ENCODE measurements around the gene MRPL18. TPM values are rescaled to one million over a fixed set of nuclear protein-coding genes. Genes with fewer than 3 reads are reported as not detected.

MRPL18 gene
- polyA plus RNA-seq, 3 donors = 28.5 to 88.2 (median 74.1) TPM

- Mint-ChIP-seq H3K36me3 (peaks cover 60 to 68% of the 10 kb centered on the region in 2 donors), H3K4me1 (peaks cover 19% of the 10 kb centered on the region), H3K27ac (peak overlapping the region in 4 of 7 donors; percentile 42 to 85 (median 54)), H3K27me3 (ENCODE audit: low read depth in 3 of 3) (no peaks in the 10 kb centered on the region), H3K4me3 (no peak overlapping the region), H3K9me3 (no peaks in the 10 kb centered on the region)
- intact Hi-C loops (cut with micrococcal nuclease) = no loop called here
- peaks cover 54% of the 10 kb centered on the region for H4K20me1 ChIP-seq (ENCODE audit: insufficient read depth, low read length)
- peaks cover 35% of the 10 kb centered on the region for H3K79me2 ChIP-seq (ENCODE audit: insufficient read depth, low read length)
- no peak overlapping the region for H3K9ac ChIP-seq (ENCODE audit: insufficient read depth, low read length, poor library complexity, severe bottlenecking)
- H3K4me2 ChIP-seq (replicated peaks; ENCODE audit: extremely low read depth, low read length, poor library complexity, severe bottlenecking) = no peak overlapping the region
- H3K27ac ChIP-seq (ENCODE audit: low read depth in 1 of 2, low read length in 2 of 2) = no peak overlapping the region
- 90% methylated on average over 2 of the region's 4 CpGs for WGBS (ENCODE audit: insufficient coverage)
- peaks cover 13 to 18% of the 10 kb centered on the region in 2 donors for H3K4me1 ChIP-seq (ENCODE audit: control insufficient read depth in 1 of 2, insufficient read depth in 2 of 2, low read length in 2 of 2)
- no peaks in the 10 kb centered on the region for H3K27me3 ChIP-seq (ENCODE audit: control insufficient read depth in 2 of 2, insufficient read depth in 2 of 2, low read length in 2 of 2)
- H3K4me3 ChIP-seq (replicated peaks in 1 of 3; ENCODE audit: low read depth in 2 of 3, low read length in 3 of 3) = no peak overlapping the region
- DNase-seq = no peak
- H3K36me3 ChIP-seq (replicated peaks in 1 of 2; ENCODE audit: control insufficient read depth in 1 of 2, insufficient read depth in 2 of 2, low read length in 2 of 2) = peaks cover 68 to 74% of the 10 kb centered on the region in 2 donors
- no peaks in the 10 kb centered on the region for H3K9me3 ChIP-seq (replicated peaks in 1 of 2; ENCODE audit: control insufficient read depth in 1 of 2, insufficient read depth in 1 of 2, low read length in 2 of 2)
- TF ChIP-seq, protein P1, sequence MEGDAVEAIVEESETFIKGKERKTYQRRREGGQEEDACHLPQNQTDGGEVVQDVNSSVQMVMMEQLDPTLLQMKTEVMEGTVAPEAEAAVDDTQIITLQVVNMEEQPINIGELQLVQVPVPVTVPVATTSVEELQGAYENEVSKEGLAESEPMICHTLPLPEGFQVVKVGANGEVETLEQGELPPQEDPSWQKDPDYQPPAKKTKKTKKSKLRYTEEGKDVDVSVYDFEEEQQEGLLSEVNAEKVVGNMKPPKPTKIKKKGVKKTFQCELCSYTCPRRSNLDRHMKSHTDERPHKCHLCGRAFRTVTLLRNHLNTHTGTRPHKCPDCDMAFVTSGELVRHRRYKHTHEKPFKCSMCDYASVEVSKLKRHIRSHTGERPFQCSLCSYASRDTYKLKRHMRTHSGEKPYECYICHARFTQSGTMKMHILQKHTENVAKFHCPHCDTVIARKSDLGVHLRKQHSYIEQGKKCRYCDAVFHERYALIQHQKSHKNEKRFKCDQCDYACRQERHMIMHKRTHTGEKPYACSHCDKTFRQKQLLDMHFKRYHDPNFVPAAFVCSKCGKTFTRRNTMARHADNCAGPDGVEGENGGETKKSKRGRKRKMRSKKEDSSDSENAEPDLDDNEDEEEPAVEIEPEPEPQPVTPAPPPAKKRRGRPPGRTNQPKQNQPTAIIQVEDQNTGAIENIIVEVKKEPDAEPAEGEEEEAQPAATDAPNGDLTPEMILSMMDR (IDR thresholded peaks at IDR 0.05) = no peak
- H2AFZ ChIP-seq (ENCODE audit: insufficient read depth, low read depth, low read length, poor library complexity, severe bottlenecking) = no peak overlapping the region
Observed at GRCh38 chr6:159756508-159756907, 33.8 kb upstream of the MRPL18 start.

DNA sequence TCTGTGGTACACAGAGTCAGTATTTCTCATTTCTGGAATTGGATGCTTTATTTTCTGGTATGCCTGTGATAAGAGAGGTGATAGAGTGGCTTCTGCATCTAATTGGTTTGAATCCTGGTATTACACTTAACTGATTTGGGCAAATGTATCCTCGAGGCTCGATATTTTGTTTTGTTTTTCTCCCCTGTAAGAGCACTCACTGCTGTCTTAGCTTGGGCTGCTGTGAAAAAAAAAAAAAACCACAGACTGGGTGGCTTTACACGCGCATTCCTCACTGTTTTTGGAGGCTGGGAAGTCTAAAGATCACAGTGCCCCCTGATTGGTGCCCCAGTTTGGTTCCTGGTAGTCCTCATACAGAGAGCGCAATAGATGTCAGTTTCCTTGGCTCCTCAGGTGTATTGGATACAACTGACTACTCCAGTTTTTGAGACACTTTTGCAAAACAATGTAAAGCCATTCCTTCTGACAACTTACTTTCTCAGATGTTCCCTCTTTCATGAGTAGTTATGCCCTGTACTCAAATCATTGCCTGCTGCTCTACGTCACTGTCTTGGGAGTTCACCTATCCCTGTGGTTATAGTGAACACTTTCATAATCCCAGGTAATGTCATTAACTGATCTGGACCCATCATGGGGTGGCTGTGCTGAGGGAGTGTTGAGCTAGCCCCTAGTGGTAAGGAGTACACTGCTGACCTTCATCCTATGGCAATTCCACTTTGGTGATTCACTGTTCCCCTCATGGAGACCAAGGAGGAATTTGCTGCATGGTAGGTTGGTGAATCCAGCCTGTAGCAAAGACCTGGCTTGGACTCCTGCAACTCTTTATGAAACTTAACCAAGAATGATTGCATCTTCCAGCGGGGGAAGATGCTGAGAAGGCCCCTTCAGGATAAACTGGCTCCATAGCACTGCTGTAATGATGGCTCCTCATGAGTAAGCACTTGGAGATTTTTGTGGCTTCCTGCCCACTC, 32.0 kb upstream of the MRPL18 start:
- H3K27me3 ChIP-seq (ENCODE audit: control insufficient read depth in 2 of 2, insufficient read depth in 2 of 2, low read length in 2 of 2) = no peaks in the 10 kb centered on the region
- no peaks in the 10 kb centered on the region for H3K9me3 ChIP-seq (replicated peaks in 1 of 2; ENCODE audit: control insufficient read depth in 1 of 2, insufficient read depth in 1 of 2, low read length in 2 of 2)
- H3K27ac ChIP-seq (ENCODE audit: low read depth in 1 of 2, low read length in 2 of 2) = peak overlapping the region in 1 of 2 donors; percentile 39
- H3K36me3 ChIP-seq (replicated peaks in 1 of 2; ENCODE audit: control insufficient read depth in 1 of 2, insufficient read depth in 2 of 2, low read length in 2 of 2) = peaks cover 50 to 56% of the 10 kb centered on the region in 2 donors
- H2AFZ ChIP-seq (ENCODE audit: insufficient read depth, low read depth, low read length, poor library complexity, severe bottlenecking) = no peak overlapping the region
- TF ChIP-seq, protein P1 (IDR thresholded peaks at IDR 0.05) = no peak
- H3K4me1 ChIP-seq (ENCODE audit: control insufficient read depth in 1 of 2, insufficient read depth in 2 of 2, low read length in 2 of 2) = peaks cover 20 to 29% of the 10 kb centered on the region in 2 donors
- no peaks in the 10 kb centered on the region for H3K27me3 Mint-ChIP-seq (ENCODE audit: low read depth in 3 of 3)
- no peaks in the 10 kb centered on the region for H3K9me3 Mint-ChIP-seq
- H3K4me3 ChIP-seq (replicated peaks in 1 of 3; ENCODE audit: low read depth in 2 of 3, low read length in 3 of 3) = no peak overlapping the region
- peak in 1 of 3 donors; percentile 42 for DNase-seq
- no peak overlapping the region for H3K9ac ChIP-seq (ENCODE audit: insufficient read depth, low read length, poor library complexity, severe bottlenecking)
- H3K27ac Mint-ChIP-seq = peak overlapping the region in 4 of 7 donors; percentile 7 to 65 (median 50)
- peaks cover 26% of the 10 kb centered on the region for H3K4me1 Mint-ChIP-seq
- intact Hi-C loops (cut with micrococcal nuclease) = no loop called here
- peaks cover 37% of the 10 kb centered on the region for H4K20me1 ChIP-seq (ENCODE audit: insufficient read depth, low read length)
- peaks cover 24% of the 10 kb centered on the region for H3K79me2 ChIP-seq (ENCODE audit: insufficient read depth, low read length)
- H3K4me2 ChIP-seq (replicated peaks; ENCODE audit: extremely low read depth, low read length, poor library complexity, severe bottlenecking) = no peak overlapping the region
- WGBS (ENCODE audit: insufficient coverage) = 94% methylated on average over 3 of the region's 7 CpGs
- H3K36me3 Mint-ChIP-seq = peaks cover 47 to 55% of the 10 kb centered on the region in 2 donors
- no peak overlapping the region for H3K4me3 Mint-ChIP-seq

Data from CD14-positive monocyte (primary cell).